HCT116 (cell line): ENCODE data around the gene WDR4. TPM values are rescaled to one million over a fixed set of nuclear protein-coding genes. Genes with fewer than 3 reads are reported as not detected.

Experiments used
- ATAC-seq: fragments of 200-7000 bp; cut with Tn5 transposase; 2 replicates; pipeline ENCODE4 v1.9.1; 2020; ENCODE audit warnings: mild to moderate bottlenecking, moderate library complexity
- BruUV-seq: library from RNA; stranded (reverse); fragments of 400-500 nt; replicated peaks from 2 replicates; lab custom pipeline; 2021; lab: Mats Ljungman, UMichigan
- CTCF ChIA-PET: fragments of 300-600 bp; sonication (Branson Sonifier 250); formaldehyde crosslinking; loops from one replicate; lab custom pipeline; 2021; ENCODE audit warnings: antibody characterized with exemption; lab: Charles Lee
- POLR2A ChIA-PET: fragments of 300-600, 350-600 bp; sonication (Branson Sonifier 250); formaldehyde crosslinking; loops from one replicate; lab custom pipeline; 2021; ENCODE audit warnings: antibody characterized with exemption; lab: Charles Lee
- RAD21 ChIA-PET, 2 experiments: fragments of 300-600 bp; sonication (Branson Sonifier 250); formaldehyde crosslinking; loops; one replicate each; lab custom pipeline; 2023; ENCODE audit warnings: low total read pairs in 2 of 2; ENCODE audit not compliant: uncharacterized antibody in 2 of 2, unreplicated experiment in 2 of 2, low non-redundant PET in 1 of 2; lab: Charles Lee
- DNase-seq: peaks from one replicate; pipeline ENCODE4 v3.0.0-alpha.2; 2010; ENCODE audit warnings: low read depth, low spot score
- H2AFZ ChIP-seq: fragments of 200-600 bp; shearing (Covaris generic), sonication (generic); 2 replicates; pipeline ENCODE4 v1.6.1; 2017; ENCODE audit warnings: low read depth, mixed run types, mixed read lengths, antibody characterized with exemption, low read length; ENCODE audit not compliant: poor library complexity, severe bottlenecking
- H3K27ac ChIP-seq: 2 replicates; pipeline ENCODE4 v1.5.1; 2012; ENCODE audit warnings: low read depth, low read length
- H3K27me3 ChIP-seq: fragments of 200-600 bp; sonication (generic); 2 replicates; pipeline ENCODE4 v1.6.1; 2016; ENCODE audit warnings: mixed run types, low read length, mixed read lengths; ENCODE audit not compliant: insufficient read depth
- H3K36me3 ChIP-seq, 2 experiments: fragments of 200-500 bp in 1 of 2; fragments of 200-600 bp in 1 of 2; sonication (Bioruptor generic) in 1 of 2; sonication (generic) in 1 of 2; 2 replicates each; pipeline versions ENCODE4 v1.5.1 to v1.6.1; 2014 to 2016; ENCODE audit warnings: low read length in 2 of 2, inconsistent platforms in 1 of 2, mixed read lengths in 1 of 2, mixed run types in 1 of 2; ENCODE audit not compliant: insufficient read depth in 2 of 2, control insufficient read depth in 1 of 2
- H3K4me1 ChIP-seq, 2 experiments: fragments of 200-600 bp in 1 of 2; sonication (generic) in 1 of 2; 2 replicates each; pipeline versions ENCODE4 v1.5.1 to v1.6.1; 2012 to 2017; ENCODE audit warnings: low read length in 2 of 2, inconsistent platforms in 1 of 2, mild to moderate bottlenecking in 1 of 2, mixed read lengths in 1 of 2, mixed run types in 1 of 2, moderate library complexity in 1 of 2; ENCODE audit not compliant: insufficient read depth in 2 of 2, control insufficient read depth in 1 of 2
- H3K4me2 ChIP-seq: fragments of 200-600 bp; sonication (generic); 2 replicates; pipeline ENCODE4 v1.6.1; 2017; ENCODE audit warnings: mixed run types, low read length, mixed read lengths
- H3K4me3 ChIP-seq, 2 experiments: fragments of 200-600 bp in 1 of 2; sonication (generic) in 1 of 2; replicated peaks in 1 of 2; 2 replicates each; pipeline ENCODE4 v1.5.1; 2011 to 2016; ENCODE audit warnings: low read length in 2 of 2, control low read depth in 1 of 2, low read depth in 1 of 2, mild to moderate bottlenecking in 1 of 2, mixed read lengths in 1 of 2, mixed run types in 1 of 2
- H3K79me2 ChIP-seq: fragments of 200-600 bp; sonication (generic); 2 replicates; pipeline ENCODE4 v1.6.1; 2017; ENCODE audit warnings: mild to moderate bottlenecking, mixed run types, low read length, moderate library complexity, mixed read lengths; ENCODE audit not compliant: insufficient read depth
- H3K9ac ChIP-seq: fragments of 200-600 bp; sonication (generic); 2 replicates; pipeline ENCODE4 v1.6.1; 2016; ENCODE audit warnings: low read length, mixed read lengths
- H3K9me2 ChIP-seq: fragments of 200-600 bp; sonication (generic), shearing (Covaris generic); 2 replicates; pipeline ENCODE4 v1.6.1; 2017; ENCODE audit warnings: mixed run types, mild to moderate bottlenecking, moderate library complexity; ENCODE audit not compliant: insufficient read depth
- H3K9me3 ChIP-seq, 2 experiments: fragments of 200-500 bp in 1 of 2; fragments of 200-600 bp in 1 of 2; sonication (Bioruptor generic) in 1 of 2; sonication (generic) in 1 of 2; 2 replicates each; pipeline ENCODE4 v1.6.1; 2014 to 2017; ENCODE audit warnings: low read length in 2 of 2, mixed read lengths in 2 of 2, inconsistent platforms in 1 of 2, low read depth in 1 of 2, mild to moderate bottlenecking in 1 of 2, mixed run types in 1 of 2, moderate library complexity in 1 of 2; ENCODE audit not compliant: control insufficient read depth in 1 of 2, insufficient read depth in 1 of 2
- H4K20me1 ChIP-seq: fragments of 200-600 bp; sonication (generic), shearing (Covaris generic); 2 replicates; pipeline ENCODE4 v1.6.1; 2017; ENCODE audit warnings: mixed run types, mild to moderate bottlenecking, moderate library complexity; ENCODE audit not compliant: insufficient read depth
- CTCF ChIP-seq, 3 experiments: fragments of 200-600 bp in 1 of 3; sonication (generic) in 1 of 3; IDR thresholded peaks in 2 of 3; conservative IDR thresholded peaks in 1 of 3; 2 replicates each; pipeline ENCODE4 v1.5.1; 2012 to 2017; ENCODE audit warnings: low read depth in 2 of 3, low read length in 2 of 3, antibody characterized with exemption in 1 of 3, borderline replicate concordance in 1 of 3, control low read depth in 1 of 3, mild to moderate bottlenecking in 1 of 3, mixed read lengths in 1 of 3, mixed run types in 1 of 3, moderate library complexity in 1 of 3; ENCODE audit not compliant: insufficient read depth in 1 of 3
- EGR1 ChIP-seq: IDR thresholded peaks from 2 replicates; pipeline ENCODE4 v1.6.1; 2012; ENCODE audit warnings: low read depth
- MAX ChIP-seq: IDR thresholded peaks from 2 replicates; pipeline ENCODE4 v1.6.1; 2012
- POLR2A ChIP-seq: IDR thresholded peaks from 2 replicates; pipeline ENCODE4 v1.7.0; 2011; ENCODE audit warnings: borderline replicate concordance; ENCODE audit not compliant: insufficient read depth, insufficient read length; ENCODE audit errors: extremely low read depth
- POLR2AphosphoS5 ChIP-seq: IDR thresholded peaks from 2 replicates; pipeline ENCODE4 v1.6.1; 2011; ENCODE audit warnings: mild to moderate bottlenecking, low read depth, low read length, moderate library complexity
- SIN3A ChIP-seq: IDR thresholded peaks from 2 replicates; pipeline ENCODE4 v1.6.1; 2012; ENCODE audit warnings: low read depth
- SP1 ChIP-seq: IDR thresholded peaks from 2 replicates; pipeline ENCODE4 v1.6.1; 2012; ENCODE audit warnings: low read depth
- TCF7L2 ChIP-seq: IDR thresholded peaks from 2 replicates; pipeline ENCODE4 v1.7.0; 2011; ENCODE audit warnings: borderline replicate concordance, inconsistent platforms; ENCODE audit not compliant: insufficient read depth, insufficient read length; ENCODE audit errors: extremely low read depth
- YY1 ChIP-seq: IDR thresholded peaks from 2 replicates; pipeline ENCODE4 v1.6.1; 2011; ENCODE audit warnings: low read length, low read depth, moderate library complexity, mild to moderate bottlenecking; ENCODE audit not compliant: insufficient replicate concordance; ENCODE audit errors: extremely low read depth
- ZFX ChIP-seq: fragments of 450-650 bp; IDR thresholded peaks from 2 replicates; pipeline ENCODE4 v1.6.1; 2017
- intact Hi-C: fragments of 100-400 bp; cut with micrococcal nuclease; formaldehyde crosslinking; loops from 2 replicates; pipeline ENCODE4 v1.10.0; 2022
- total RNA-seq: library from RNA; stranded (reverse); gene quantifications from one replicate; pipeline ENCODE4 v1.2.1, GENCODE V29; 2021; ENCODE audit not compliant: unreplicated experiment
- TF ChIP-seq, protein P1 (sequence below): IDR thresholded peaks from 2 replicates; pipeline ENCODE4 v1.6.1; 2011; ENCODE audit warnings: mild to moderate bottlenecking, low read length, moderate library complexity; ENCODE audit not compliant: insufficient replicate concordance; ENCODE audit errors: extremely low read depth
- TF ChIP-seq, protein P2 (sequence below): IDR thresholded peaks from 2 replicates; pipeline ENCODE4 v1.6.1; 2012

WDR4 gene
- total RNA-seq, 1 experiment from 2014 or later: 34.8 TPM

GRCh38 chr21:42892931-42893755 is 13.8 kb upstream of the WDR4 start, which contains the start of gene NDUFV3:
Gene NDUFV3 (plus strand): TSS chr21:42893309. CDS start chr21:42893334, 25 bp downstream.
- peak within 1 kb of the TSS; percentile 98 for H3K4me2 ChIP-seq
- POLR2A ChIA-PET: interaction anchor here (0.5 to 1.7 kb wide), 4 partner anchors 14 to 81 kb away, joined by 3 to 4 read pairs (median 3); partner anchors contain the start of gene PKNOX1
- CTCF ChIA-PET: interaction anchor here (2.1 kb wide), 1 partner anchor 300 kb away, joined by 5 read pairs; no protein-coding TSS in a partner anchor
- no peaks in the 10 kb centered on the region for H4K20me1 ChIP-seq
- peak; percentile 93 for DNase-seq
- TF ChIP-seq SIN3A (peak; percentile 88), YY1 (peak; percentile 65), CTCF (IDR thresholded peaks at IDR 0.05 in 2 of 3, conservative IDR thresholded peaks at IDR 0.05 in 1 of 3; ENCODE audit: borderline replicate concordance in 1 of 3, insufficient read depth in 1 of 3, low read depth in 2 of 3, low read length in 2 of 3) (no peak), POLR2AphosphoS5 (peak; percentile 90), TCF7L2 (peak; percentile 7), POLR2A (peak; percentile 81), EGR1 (peak; percentile 88), MAX (peak; percentile 63), ZFX (peak; percentile 96), SP1 (peak; percentile 49; the same call in 1 of the 2 replicates)
- TF ChIP-seq, protein P1, sequence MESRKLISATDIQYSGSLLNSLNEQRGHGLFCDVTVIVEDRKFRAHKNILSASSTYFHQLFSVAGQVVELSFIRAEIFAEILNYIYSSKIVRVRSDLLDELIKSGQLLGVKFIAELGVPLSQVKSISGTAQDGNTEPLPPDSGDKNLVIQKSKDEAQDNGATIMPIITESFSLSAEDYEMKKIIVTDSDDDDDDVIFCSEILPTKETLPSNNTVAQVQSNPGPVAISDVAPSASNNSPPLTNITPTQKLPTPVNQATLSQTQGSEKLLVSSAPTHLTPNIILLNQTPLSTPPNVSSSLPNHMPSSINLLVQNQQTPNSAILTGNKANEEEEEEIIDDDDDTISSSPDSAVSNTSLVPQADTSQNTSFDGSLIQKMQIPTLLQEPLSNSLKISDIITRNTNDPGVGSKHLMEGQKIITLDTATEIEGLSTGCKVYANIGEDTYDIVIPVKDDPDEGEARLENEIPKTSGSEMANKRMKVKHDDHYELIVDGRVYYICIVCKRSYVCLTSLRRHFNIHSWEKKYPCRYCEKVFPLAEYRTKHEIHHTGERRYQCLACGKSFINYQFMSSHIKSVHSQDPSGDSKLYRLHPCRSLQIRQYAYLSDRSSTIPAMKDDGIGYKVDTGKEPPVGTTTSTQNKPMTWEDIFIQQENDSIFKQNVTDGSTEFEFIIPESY: no peak
- TF ChIP-seq, protein P2, sequence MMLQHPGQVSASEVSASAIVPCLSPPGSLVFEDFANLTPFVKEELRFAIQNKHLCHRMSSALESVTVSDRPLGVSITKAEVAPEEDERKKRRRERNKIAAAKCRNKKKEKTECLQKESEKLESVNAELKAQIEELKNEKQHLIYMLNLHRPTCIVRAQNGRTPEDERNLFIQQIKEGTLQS: no peak
- peak within 1 kb of the TSS; percentile 24 for H2AFZ ChIP-seq
- peak within 1 kb of the TSS; percentile 89 for H3K27ac ChIP-seq
- intact Hi-C loops: no loop called here
- peak; percentile 97 for ATAC-seq
- no peaks in the 10 kb centered on the region for H3K27me3 ChIP-seq
- no peaks in the 10 kb centered on the region for H3K9me2 ChIP-seq
- RAD21 ChIA-PET: no interaction called here
- peak within 1 kb of the TSS; percentile 80 to 98 for H3K4me3 ChIP-seq
- H3K36me3 ChIP-seq: peaks cover 6 to 15% of the 10 kb centered on the region in 2 experiments; a peak in 3 of 4 replicates
- peak within 1 kb of the TSS; percentile 90 for H3K9ac ChIP-seq
- no peaks in the 10 kb centered on the region for H3K9me3 ChIP-seq
- no TSS peak for BruUV-seq
- H3K79me2 ChIP-seq: peaks cover 35% of the 10 kb centered on the region
- peaks cover 6 to 7% of the 10 kb centered on the region in 2 experiments for H3K4me1 ChIP-seq
